Measurements from ENCODE around the gene ARHGEF38.

ARHGEF38 gene

GRCh38 chr4:105551965-105552746 lies at the start of gene ARHGEF38:
ARHGEF38 (plus strand) TSS chr4:105552620; CDS start chr4:105552766, 146 bp downstream.
- no peak for TF ChIP-seq CTCF (conservative IDR thresholded peaks at IDR 0.05; ENCODE audit: low read depth, low read length)
- no peak within 1 kb of the TSS for H3K4me3 ChIP-seq (ENCODE audit: low read depth, low read length)
- peak; percentile 55 for DNase-seq (ENCODE audit: low read depth)

- no peak for DNase-seq (ENCODE audit: low read depth)
- TF ChIP-seq CTCF (conservative IDR thresholded peaks at IDR 0.05; ENCODE audit: low read depth, low read length): no peak
- no peak overlapping the region for H3K4me3 ChIP-seq (ENCODE audit: low read depth, low read length)
Measured at GRCh38 chr4:105503484-105503883, 48.9 kb upstream of the ARHGEF38 start.

GRCh38 chr4:105504744-105505143 lies 47.7 kb upstream of the ARHGEF38 start:
- no peak for TF ChIP-seq CTCF (conservative IDR thresholded peaks at IDR 0.05; ENCODE audit: low read depth, low read length)
- no peak for DNase-seq (ENCODE audit: low read depth)
- no peak overlapping the region for H3K4me3 ChIP-seq (ENCODE audit: low read depth, low read length)

- DNase-seq (ENCODE audit: low read depth): no peak
- no peak overlapping the region for H3K4me3 ChIP-seq (ENCODE audit: low read depth, low read length)
- TF ChIP-seq CTCF (conservative IDR thresholded peaks at IDR 0.05; ENCODE audit: low read depth, low read length): no peak
Measured at GRCh38 chr4:105509291-105509690, 43.1 kb upstream of the ARHGEF38 start.

- no peak overlapping the region for H3K4me3 ChIP-seq (ENCODE audit: low read depth, low read length)
- no peak for TF ChIP-seq CTCF (conservative IDR thresholded peaks at IDR 0.05; ENCODE audit: low read depth, low read length)
- DNase-seq (ENCODE audit: low read depth): no peak
Measured at GRCh38 chr4:105509714-105510113, 42.7 kb upstream of the ARHGEF38 start.

- no peak overlapping the region for H3K4me3 ChIP-seq (ENCODE audit: low read depth, low read length)
- no peak for TF ChIP-seq CTCF (conservative IDR thresholded peaks at IDR 0.05; ENCODE audit: low read depth, low read length)
- DNase-seq (ENCODE audit: low read depth): no peak
Measured at GRCh38 chr4:105510245-105510644, 42.2 kb upstream of the ARHGEF38 start.
